ENCODE measurements around the gene EID2. TPM values are rescaled to one million over a fixed set of nuclear protein-coding genes. Genes with fewer than 3 reads are reported as not detected.

Gene EID2
- polyA plus RNA-seq, 1 of the 3 experiments (the other 2 are of a cell fraction) = 14.1 TPM

DNA sequence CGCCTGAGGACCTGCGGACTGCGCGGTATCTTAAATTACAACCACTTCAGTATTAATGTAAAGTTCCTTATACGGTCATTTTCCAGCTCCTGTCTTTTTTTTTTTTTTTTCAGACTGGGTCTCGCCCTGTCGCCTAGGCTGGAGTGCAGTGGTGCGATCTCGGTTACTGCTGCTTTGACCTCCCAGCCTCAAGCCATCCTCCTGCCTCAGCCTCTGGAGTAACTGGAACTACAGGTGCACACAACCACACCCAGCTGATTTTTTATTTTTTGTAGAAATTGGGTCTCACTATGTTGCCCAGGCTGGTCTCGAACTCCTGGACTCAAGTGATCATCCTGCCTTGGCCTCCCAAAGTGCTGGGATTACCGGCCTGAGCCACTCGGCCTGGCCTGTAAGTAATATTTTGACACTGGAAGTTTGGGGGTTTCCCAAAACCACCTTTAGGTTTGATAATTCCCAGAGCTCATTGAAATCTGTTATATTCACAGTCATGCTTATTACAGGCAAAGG, 6.9 kb downstream of the EID2 start:
- Histone ChIP-seq H3K27ac (ENCODE audit: low read depth in 2 of 2, low read length in 1 of 2) (no peak overlapping the region), H3K27me3 (ENCODE audit: insufficient read depth) (no peaks in the 10 kb centered on the region), H3K79me2 (ENCODE audit: insufficient read depth) (peaks cover 50% of the 10 kb centered on the region), H3K9me3 (no peaks in the 10 kb centered on the region), H3K4me1 (ENCODE audit: control insufficient read depth in 1 of 2, insufficient read depth in 2 of 2, low read depth in 1 of 2, low read length in 1 of 2) (no peaks in the 10 kb centered on the region; a peak in 2 of 4 replicates), H4K20me1 (ENCODE audit: insufficient read depth) (no peaks in the 10 kb centered on the region; the same call in 1 of the 2 replicates), H2AFZ (ENCODE audit: low read depth) (no peak overlapping the region), H3K4me3 (ENCODE audit: low read depth in 2 of 2, low read length in 1 of 2) (peak overlapping the region; percentile 76 to 83; a peak in 2 of 4 replicates), H3K9ac (no peak overlapping the region), H3K36me3 (replicated peaks in 1 of 2; ENCODE audit: control insufficient read depth in 1 of 2, insufficient read depth in 2 of 2, low read length in 1 of 2) (peaks cover 0 to 6% of the 10 kb centered on the region in 2 experiments), H3K9me2 (no peaks in the 10 kb centered on the region), H3K4me2 (no peak overlapping the region), H3F3A (replicated peaks; ENCODE audit: insufficient read depth) (no peaks in the 10 kb centered on the region)
- TF ChIP-seq SMC3 (IDR thresholded peaks at IDR 0.05; ENCODE audit: low read depth, low read length) (no peak), CHD2 (IDR thresholded peaks at IDR 0.05; ENCODE audit: low read length, partially characterized antibody) (no peak), NRF1 (IDR thresholded peaks at IDR 0.05; ENCODE audit: low read depth, low read length) (no peak), FOXM1 (IDR thresholded peaks at IDR 0.05; ENCODE audit: low read depth) (no peak), MEF2A (IDR thresholded peaks at IDR 0.05; ENCODE audit: borderline replicate concordance, low read depth) (no peak), YY1 (IDR thresholded peaks at IDR 0.05; ENCODE audit: low read depth) (no peak), ELF1 (IDR thresholded peaks at IDR 0.05) (no peak), POLR2AphosphoS5 (IDR thresholded peaks at IDR 0.05; ENCODE audit: low read depth, low read length) (no peak), MXI1 (IDR thresholded peaks at IDR 0.05; ENCODE audit: low read depth, low read length) (no peak), SIN3A (IDR thresholded peaks at IDR 0.05; ENCODE audit: borderline replicate concordance, low read depth, low read length) (no peak)
- TF ChIP-seq, protein P1, sequence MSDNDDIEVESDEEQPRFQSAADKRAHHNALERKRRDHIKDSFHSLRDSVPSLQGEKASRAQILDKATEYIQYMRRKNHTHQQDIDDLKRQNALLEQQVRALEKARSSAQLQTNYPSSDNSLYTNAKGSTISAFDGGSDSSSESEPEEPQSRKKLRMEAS (IDR thresholded peaks at IDR 0.05; ENCODE audit: low read depth) = no peak
- TF ChIP-seq, protein P2, sequence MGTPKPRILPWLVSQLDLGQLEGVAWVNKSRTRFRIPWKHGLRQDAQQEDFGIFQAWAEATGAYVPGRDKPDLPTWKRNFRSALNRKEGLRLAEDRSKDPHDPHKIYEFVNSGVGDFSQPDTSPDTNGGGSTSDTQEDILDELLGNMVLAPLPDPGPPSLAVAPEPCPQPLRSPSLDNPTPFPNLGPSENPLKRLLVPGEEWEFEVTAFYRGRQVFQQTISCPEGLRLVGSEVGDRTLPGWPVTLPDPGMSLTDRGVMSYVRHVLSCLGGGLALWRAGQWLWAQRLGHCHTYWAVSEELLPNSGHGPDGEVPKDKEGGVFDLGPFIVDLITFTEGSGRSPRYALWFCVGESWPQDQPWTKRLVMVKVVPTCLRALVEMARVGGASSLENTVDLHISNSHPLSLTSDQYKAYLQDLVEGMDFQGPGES (IDR thresholded peaks at IDR 0.05; ENCODE audit: low read depth, low read length) = no peak
- TF ChIP-seq, protein P3, sequence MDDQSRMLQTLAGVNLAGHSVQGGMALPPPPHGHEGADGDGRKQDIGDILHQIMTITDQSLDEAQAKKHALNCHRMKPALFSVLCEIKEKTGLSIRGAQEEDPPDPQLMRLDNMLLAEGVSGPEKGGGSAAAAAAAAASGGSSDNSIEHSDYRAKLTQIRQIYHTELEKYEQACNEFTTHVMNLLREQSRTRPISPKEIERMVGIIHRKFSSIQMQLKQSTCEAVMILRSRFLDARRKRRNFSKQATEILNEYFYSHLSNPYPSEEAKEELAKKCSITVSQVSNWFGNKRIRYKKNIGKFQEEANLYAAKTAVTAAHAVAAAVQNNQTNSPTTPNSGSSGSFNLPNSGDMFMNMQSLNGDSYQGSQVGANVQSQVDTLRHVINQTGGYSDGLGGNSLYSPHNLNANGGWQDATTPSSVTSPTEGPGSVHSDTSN (IDR thresholded peaks at IDR 0.05) = no peak
- TF ChIP-seq, protein P4, sequence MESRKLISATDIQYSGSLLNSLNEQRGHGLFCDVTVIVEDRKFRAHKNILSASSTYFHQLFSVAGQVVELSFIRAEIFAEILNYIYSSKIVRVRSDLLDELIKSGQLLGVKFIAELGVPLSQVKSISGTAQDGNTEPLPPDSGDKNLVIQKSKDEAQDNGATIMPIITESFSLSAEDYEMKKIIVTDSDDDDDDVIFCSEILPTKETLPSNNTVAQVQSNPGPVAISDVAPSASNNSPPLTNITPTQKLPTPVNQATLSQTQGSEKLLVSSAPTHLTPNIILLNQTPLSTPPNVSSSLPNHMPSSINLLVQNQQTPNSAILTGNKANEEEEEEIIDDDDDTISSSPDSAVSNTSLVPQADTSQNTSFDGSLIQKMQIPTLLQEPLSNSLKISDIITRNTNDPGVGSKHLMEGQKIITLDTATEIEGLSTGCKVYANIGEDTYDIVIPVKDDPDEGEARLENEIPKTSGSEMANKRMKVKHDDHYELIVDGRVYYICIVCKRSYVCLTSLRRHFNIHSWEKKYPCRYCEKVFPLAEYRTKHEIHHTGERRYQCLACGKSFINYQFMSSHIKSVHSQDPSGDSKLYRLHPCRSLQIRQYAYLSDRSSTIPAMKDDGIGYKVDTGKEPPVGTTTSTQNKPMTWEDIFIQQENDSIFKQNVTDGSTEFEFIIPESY (IDR thresholded peaks at IDR 0.05; ENCODE audit: borderline replicate concordance, low read depth) = no peak
- ChIA-PET POLR2A (interaction anchor here (0.7 to 1.2 kb wide), 2 partner anchors 92 to 97 kb away, joined by 3 to 5 read pairs; partner anchors contain the start of gene RPS16), CTCF (interaction anchor here (0.6 to 6.5 kb wide), 37 partner anchors 9 to 136 kb away, joined by 3 to 96 read pairs (median 8); partner anchors contain the start of genes DLL3, PLEKHG2, RPS16 and SELENOV)
- DNase-seq = no peak
- 29% methylated on average over 12 of the region's 12 CpGs for WGBS (ENCODE audit: low lambda C conversion rate)
